Left forelimb (tissue), 1 donor: Measurements from ENCODE around the gene ZIM2.

Source experiments
- DNase-seq: peaks from one replicate; pipeline ENCODE4 v3.0.0-alpha.2; 2018; ENCODE audit warnings: low spot score

The ZIM2 gene

DNA sequence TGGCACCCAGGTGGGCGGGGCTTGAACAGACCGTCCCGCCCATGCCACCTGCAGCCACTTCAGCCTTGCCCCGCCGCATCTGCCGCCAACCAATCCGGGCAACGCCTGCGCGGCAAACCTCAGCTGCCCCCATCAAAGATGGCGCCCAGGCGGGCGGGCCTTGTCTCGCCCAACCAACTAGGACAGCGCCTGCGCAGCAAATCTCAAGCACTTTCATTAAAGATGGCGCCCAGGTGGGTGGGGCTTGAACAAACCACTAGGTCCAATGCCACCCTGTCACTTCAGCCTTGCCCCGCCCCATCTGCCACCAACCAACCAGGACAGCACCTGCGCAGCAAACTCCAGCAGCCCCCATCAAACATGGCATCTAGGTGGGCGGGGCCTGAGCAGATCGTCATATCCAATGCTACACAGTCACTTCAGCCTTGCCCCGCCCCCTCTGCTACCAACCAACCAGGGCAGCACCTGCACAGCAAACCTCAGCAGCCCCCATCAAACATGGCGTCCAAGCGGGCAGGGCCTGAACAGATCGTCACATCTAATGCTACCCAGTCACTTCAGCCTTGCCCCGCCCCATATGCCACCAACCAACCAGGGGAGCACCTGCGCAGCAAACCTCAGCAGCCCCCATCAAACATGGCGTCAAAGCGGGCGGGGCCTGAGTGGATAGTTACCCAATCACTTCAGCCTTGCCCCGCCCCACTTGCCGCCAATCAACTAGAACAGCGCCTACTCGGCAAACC is 1.4 kb downstream of the ZIM2 start:
- peak; percentile 95 for DNase-seq

DNA sequence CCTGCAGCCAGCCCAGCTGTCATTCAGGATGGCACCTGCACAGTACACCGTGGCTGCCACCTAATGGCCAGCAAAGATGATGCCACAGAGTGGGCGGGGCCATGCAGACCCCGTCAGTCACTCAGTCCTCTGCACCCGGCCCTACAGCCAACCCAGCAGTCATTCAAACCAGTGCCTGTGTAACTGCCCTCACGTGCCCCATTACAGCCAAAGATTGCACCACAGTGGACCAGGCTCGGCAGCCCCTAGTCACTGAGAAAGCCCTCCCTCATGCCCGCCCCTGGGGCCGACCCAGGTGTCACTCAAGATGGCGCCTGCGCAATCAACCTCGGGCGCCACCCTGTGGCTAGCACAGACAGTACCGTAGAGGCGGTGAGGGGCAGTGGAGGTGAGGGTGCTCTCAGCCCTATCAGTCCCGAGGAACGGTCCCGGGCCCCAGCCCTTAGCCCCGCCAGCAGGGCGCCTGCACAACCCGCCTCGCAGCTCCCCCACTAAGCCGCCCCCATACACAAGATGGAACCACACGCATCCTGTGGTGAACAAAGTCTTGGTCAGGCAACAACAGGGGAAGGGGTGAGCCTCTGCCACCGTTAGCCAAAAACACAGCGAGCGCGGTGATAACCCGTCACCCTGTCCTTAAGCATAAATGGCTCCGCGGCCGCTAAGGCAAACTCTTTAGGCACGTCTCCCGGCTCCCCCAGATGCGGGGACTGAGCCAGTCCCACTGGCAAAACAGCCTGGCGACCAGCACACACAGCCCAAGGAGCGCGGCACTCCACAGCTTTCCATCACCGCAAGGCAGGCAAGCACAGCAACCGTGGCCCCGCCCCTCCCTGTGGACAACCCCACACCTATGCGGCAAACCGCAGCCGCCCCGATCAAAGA is 2.3 kb downstream of the ZIM2 start:
- peak; percentile 82 for DNase-seq

DNA sequence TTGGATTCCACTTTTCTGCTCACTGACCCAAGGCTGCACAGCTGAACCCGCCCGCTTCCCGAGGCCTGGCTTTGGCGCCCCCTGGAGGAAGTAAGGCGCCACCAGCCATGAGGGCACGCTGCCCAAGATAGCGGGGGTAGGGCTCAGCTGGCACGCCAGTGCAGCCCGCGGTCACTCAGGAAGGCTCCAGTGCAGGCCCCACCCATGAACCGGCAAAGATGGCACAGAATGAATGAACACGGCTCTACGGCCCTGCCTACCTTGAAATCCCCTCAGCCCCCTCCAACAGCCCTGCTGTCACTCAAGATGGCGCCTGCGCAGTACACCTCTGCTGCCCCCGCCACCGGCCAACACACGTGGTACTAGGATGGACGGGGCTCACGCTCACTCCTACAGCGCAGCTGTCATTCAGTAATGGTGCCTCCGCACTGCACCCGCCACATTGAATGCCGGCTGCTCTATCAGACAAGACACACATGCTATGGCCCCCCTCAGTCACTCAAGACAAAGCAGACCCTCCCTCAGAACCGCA is 3.0 kb downstream of the ZIM2 start:
- peak; percentile 80 for DNase-seq

DNA sequence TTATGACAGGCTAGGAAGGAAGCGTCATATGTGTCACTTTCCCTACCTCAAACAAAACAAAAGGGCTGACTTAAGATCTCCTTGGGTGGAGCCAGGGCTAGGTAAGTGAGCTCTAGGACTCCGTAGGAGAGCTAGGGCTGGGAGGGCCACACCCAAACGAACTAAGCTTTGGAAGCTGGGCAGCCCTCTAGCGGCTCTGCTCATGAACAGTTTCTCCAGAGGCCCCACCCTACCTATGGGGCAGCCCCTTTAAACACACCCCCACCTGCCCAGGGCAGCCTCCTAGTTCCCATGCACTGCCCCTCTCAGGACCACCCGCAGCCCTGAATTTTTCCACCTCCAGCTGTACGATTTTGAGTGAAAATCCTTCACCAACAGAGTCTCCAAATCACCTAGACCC is 3.5 kb downstream of the ZIM2 start:
- no peak for DNase-seq

DNA sequence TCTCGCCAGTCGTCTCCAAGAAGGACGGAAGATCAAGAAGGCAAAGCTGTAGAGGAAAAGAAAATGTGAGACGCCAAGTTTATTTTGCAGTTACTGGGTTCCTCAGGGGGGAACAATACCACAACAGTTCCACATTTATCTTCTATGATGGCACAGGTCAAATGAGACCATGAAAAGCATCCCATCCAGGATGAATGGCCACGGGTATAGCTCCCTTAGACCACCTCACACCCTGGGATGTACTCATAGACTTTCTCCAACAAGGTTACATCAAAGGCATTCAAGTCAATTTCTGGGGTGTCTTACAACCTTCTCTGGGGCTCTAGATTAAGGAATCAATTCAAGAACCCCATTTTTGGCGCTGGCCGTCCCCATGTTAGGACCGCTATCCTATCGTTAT is 4.5 kb downstream of the ZIM2 start:
- no peak for DNase-seq

DNA sequence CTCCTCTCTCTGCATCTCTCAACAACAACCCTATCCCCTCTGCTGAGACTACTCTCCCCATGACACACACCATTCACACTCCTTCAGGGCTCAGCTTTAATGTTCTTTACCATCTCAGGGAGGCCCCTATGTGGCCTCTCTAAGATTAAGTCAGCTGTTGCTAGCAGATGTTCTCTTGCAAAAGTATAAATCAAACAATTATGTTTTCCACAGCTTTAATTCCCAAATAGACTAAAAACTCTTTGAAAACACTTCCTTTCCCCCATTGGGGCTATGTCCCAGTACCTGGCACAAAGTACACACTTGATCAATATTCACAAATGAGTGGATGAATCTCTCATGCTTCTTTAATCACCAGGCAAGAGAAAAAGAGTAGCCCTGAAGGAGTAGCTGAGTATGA is 5.1 kb downstream of the ZIM2 start:
- no peak for DNase-seq

DNA sequence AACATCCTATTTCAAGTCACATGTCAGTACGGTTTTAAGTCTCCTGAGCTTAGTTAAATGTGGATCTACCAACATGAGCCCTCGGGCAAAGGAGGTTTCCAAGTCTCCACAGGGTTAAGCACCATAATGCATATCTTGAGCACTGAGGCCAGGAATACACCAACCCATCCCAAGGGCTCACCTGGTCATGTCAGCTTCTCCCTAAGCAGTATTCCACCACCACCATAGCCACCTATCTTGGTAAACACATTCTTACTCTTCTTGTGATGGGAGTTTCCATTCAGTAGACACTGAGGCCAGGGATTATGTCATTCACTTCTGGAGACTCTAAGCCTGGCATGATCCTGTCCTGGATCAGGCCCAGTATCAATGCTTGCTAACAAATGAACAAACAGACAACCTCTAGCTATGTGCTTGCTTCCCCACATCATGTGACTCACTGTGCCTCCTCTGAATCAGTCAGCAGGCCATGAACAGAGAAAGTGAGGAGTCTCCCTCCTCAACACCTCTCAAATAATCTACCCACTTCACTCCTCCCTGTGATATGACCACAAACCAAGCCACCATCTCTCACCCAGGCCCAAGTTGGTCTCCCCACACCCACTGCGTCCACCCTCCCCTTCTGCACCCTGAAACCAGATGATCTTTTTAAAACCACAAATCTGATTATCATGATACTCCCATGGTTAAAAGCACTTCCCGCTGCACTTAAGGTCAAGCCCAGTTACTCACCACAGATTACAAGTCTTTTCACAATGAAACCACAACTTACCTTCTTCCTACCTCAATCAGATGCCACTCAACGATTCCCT is 5.8 kb downstream of the ZIM2 start:
- DNase-seq: no peak

DNA sequence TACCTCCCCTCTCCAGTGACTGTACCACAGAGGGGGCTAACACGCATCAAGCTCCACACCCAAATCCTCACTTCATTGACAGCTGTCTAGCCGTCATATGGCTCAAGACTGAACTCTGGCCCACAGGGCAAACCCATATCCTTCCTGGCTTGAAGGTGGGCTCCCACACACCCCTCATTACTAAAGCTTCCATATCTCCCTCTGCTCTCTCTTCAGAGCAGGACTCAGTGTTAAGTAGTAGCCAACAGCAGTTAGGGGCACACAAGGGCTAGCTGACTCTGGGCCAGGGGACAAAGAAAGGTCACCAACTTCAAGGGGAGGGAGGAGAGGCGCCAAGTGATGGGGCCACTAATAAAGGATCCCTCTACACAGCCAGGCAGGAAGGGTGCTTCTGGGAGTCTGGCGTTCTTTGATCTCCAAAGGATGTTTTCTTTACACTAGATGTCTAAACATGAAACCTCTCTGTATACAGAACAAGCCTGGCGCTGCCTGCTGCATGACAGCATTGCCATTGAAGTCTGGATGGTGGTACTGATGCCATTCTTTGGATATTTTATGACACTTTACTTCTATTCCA is 8.1 kb downstream of the ZIM2 start:
- DNase-seq: no peak

DNA sequence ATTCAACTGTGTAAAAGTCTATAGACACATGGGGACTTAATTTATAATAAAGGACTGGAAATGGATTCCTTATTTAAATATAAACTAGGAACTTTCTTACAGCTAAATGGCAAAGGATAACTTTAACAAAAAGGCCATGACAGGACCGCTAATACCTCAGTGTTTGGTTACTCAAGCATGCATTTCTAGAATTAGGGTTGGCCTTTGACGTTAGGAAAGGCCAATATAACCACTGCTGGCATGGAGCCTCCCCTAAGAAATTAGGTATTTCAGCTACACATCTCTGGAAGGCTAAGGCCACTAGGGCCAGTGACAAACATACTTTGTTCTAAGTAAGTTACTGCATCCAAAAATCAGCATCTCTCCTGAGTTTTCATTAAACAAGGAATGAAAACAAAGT is 9.3 kb downstream of the ZIM2 start:
- no peak for DNase-seq

DNA sequence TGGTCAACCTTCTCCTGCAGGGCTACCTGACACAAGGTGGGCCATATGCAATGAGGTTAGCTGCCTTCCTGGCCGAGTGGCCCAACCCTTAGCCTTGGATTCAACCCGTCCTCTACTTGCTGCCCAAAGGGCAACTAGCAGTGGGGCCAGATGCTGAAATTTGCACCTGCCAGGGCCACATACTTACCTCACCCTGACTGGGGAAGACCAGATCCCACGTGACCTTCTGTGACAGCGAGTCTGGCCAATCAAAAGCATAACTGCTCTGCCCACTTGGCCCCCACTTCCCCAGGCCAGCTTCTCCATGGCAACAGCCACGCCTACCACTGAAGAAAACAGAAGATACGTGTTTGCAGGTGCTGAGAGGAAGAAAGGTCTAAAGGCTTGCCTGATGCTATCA is 10.9 kb downstream of the ZIM2 start:
- DNase-seq: no peak

DNA sequence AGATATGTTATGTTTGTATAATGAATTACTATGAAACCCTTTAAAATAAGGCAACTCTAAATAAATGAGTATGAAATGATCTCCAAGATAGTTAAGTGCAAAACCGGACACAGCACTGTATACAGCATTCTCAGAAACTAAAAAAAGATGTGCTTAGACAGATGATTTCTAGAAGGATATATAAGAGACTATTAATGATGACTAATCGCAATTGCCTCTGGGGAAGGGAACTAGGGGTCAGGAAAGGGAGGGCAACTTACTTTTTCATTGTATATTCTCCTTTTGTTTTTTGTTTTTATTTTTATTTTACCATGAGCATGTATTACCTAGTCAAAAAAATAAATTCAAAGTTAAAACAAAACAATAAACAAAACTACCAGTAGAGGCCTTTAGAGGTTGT is 12.8 kb downstream of the ZIM2 start:
- no peak for DNase-seq

DNA sequence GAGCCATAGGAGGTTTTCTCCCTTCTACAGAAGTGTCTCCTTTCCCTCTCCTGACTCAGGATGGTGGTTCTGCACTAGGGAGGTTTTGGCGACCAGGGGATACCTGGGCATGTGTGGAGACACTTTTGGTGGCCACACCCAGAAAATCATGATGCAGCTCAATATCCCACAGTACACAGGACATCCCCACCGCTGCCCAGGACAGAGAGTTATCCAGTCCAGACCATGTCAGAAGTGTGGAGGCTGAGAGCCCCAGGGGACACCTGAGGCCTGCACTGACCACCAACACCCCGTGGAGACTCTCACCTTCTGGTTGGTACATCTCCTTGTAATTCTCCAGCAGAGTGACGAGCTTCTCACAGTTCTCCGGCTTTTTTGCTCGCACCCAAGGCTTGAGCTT is 16.6 kb downstream of the ZIM2 start:
- no peak for DNase-seq

DNA sequence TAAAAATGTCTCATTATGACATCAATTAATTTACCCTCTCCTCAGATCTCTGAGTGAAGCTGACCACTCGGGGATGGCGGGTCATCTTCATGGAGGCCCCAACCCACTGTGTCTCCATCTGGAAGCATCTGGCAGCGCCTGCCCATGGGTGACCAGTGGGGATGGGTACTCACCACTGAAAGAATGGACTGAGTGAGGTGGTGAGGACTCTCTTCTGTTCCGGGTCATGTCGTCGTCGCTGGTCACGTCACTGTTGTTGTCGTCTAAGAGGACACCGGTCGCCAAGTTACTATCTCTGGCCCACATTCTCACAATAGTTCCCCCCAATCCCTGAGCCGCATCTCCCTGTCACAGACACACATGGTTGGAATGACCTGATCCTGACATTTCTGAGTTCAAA is 17.1 kb downstream of the ZIM2 start:
- DNase-seq: no peak

DNA sequence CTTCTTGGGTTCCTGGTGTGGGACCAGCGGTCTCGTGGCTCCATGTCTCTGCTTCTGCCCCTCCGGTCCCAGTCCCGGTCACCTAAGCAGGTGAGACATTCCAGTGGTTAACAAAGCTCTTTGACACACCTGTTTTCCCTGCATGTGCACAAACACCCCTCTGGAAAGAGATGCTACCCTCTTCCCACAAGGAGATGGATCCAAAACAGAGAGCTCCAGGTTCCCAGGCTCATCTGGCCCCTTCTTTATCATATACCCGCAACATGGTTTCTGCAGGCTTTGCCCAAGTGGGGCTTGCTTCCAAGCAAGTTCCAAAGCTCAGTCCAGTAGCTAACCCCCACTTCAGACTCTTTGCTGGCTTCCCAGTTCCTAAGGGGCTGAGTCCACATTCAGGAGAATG is 17.8 kb downstream of the ZIM2 start:
- DNase-seq: no peak

DNA sequence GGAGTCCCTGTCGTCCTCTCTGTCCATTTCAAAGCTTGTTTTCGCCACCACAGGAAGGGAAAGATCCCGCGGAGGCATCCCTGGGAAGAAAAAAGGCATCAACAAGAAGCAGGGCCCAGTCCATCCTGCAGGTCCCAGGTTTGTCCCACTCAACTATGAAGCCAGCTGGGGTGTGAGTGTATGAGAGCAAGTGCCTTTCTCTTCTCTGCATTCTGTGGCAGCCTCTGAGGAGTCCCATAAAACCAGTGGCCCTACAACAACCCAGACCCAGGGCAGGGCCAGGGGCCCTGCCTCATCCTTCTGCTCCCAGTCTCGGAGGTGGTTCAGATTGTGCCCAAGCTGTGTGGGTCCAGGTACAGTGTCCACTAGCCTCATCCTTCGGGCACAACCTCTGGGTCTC is 18.9 kb downstream of the ZIM2 start:
- DNase-seq: no peak

DNA sequence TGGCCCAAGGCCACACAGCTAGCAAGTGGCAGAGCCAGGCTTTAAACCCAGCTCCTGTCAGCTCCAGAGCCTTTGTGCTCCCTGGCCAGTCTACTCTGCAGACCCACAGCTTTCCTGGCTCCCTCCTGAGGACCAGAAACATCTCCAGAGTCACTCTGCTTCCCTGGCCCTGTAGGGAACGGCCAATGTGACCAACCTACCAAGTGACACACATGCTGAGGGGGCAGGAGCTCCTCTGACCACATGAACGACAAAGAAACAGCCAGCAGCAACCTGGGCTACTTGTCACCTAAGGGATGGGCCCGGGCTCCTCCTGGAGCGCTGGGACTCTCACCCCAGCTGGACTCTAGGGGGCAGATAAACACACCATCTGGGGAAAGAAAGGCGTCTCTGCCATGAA is 19.3 kb downstream of the ZIM2 start:
- DNase-seq: no peak

DNA sequence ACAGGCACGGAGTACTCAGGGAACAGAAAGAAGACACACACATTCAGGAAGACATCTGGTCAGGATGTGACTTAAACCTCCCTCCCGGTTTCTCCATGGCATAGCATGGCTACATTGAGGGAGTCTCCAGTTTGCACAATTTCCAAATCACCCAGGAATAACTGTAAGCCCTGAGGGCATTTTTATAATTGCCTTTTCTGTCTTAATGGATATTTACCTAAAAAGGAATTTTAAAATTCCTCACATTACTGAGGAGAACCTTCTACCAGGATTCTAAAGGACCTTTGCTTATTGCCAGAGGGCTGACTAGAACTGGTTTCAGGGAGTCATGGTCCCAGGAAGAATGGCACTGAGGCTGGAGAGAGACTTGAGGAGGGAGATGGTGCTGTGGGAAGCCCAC is 21.4 kb downstream of the ZIM2 start:
- DNase-seq: no peak

DNA sequence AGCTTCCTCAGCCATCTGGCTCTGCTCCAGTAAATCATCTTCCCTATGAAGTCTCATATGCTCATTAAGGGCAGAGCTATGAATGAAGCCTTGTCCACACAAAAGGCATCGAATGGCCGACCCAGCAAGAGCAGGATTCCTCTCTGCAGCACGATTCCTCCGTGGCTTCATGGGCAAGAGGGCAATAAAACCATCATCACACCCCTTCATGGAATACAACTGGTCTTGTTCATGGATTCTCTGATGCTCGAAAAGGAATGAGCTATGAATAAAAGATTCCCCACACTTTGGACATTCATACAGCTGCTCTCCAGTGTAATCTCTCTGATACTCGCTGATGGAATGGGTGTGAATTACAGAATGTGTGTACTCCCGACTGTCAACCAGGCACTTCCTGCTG is 25.9 kb downstream of the ZIM2 start:
- no peak for DNase-seq

DNA sequence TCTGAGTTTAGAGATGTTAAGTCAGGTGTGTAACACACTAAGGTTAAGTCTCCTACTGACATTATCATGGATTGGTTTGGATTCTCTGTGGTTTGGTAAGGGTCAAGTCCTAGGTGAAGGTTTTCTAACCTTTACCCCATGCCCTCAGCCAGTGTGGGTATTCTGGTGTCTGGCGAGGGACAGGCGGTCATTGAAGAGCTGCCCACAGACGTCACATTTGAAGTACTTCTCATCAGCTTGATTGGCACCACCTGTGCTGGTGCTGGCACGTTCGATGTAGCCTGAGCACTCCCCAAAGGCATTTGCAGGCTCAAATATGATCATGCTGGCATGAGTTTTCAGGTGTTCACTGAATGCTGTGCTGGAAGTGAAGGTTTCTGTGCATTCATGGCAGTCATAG is 27.0 kb downstream of the ZIM2 start:
- no peak for DNase-seq

DNA sequence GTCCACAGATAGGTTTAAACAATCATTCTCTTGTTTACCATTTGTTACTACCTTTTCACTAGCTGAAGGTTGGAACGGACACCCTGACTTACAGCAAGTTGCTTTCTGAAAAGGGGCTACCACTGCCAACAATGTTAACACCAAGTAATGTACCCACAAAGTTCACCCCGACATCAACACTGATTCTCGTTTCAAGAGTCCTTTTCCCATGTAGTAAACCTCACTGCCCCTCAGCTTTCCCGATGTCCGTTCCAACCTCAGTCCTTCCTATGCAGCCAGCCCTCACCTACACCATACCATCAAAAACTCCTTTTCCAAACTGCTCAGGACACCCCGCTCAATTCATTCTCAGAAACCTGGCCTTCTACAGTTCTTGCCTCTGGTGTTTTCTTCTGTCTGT is 29.0 kb downstream of the ZIM2 start:
- DNase-seq: no peak

DNA sequence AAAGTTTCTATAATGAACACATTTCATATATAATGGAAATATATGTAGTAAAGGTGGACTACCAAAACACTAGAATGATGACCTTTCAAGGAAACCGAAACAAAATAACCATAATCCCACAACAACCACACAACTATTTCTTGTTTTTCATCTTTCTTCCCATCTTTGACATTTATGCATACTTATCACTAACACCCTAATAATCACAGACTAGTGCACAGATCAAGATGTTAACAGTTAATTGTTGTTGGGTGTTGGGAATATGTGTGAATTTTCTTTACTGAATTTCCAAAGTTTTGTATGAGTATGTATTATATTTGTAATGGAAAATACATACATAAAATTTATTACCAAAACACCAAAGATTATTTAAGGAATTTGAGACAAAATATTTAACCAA is 30.3 kb downstream of the ZIM2 start:
- DNase-seq: no peak

DNA sequence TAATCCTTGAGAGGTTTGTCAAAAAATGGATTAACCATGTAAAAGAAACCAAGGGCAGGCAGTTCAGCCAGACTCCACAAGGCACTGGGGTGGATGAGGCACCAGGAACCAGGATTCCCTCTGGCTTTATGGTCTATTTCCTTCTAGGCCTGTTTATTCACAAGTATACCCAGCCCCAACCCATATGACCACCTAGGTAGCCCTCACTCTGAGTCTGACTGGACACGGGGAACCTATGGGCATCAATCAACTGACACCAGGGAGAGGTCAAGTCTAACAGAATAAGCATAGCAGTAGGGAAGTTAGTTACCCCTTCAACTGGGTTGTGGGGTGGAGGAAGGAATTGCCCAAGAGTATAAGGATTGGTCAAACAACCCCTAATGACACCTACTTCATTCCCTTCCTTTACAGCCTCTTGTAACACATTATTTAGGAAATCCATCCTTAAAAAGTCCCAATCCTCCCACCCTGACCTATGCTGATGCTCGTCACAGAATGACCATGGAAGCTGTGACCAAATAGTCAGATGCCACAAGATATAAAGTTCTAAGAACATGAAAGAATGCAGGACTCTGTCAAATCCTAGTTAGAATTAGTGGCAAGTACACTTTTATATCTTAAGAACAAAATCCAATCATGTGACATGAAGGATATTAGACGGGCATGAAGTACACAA is 31.7 kb downstream of the ZIM2 start:
- no peak for DNase-seq
